ENCODE measurements around the gene SBF2. TPM values are rescaled to one million over a fixed set of nuclear protein-coding genes. Genes with fewer than 3 reads are reported as not detected.

SBF2 gene
- total RNA-seq, 4 donors from 2014 or later, result 44.6 to 59.4 (median 53.4) TPM

DNA sequence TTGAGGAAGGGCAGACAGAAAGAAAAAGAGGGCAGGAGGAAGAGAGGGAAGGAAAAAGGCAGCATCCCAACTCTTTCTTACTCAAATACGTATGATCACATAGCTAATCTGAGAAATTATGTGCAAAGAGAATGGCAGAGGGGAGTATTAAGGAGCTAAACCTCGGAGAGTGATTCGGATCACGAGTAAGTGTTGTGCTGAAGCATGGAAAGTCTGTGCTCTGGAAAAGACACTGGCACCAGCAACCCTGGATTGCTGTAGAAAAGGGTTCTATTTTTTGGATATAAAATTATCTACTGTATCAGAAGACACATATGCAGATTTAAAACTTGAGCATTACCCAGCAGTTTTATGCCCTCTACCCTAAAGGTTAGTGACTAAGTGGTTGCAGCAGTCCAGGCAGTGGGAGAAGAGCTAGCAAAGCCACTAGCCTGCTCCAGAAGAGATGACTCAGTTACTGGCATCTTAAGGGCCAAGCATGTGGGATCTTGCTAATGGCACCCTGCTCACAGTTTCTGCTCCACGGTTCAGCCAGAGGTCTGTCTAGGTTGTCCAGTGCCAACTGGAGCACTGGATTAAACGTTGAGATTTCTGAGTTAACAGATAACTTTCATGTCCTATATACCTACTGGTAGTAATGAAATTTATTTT lies 478.4 kb downstream of the SBF2 start:
- Histone ChIP-seq H3K9me3 (no peaks in the 10 kb centered on the region), H3K4me1 (peaks cover 4 to 6% (median 6%) of the 10 kb centered on the region in 4 donors), H3K4me3 (no peak overlapping the region), H3K27ac (replicated peaks in 1 of 4) (no peak overlapping the region), H3K36me3 (peaks cover 0 to 47% (median 19%) of the 10 kb centered on the region in 4 donors), H3K27me3 (no peaks in the 10 kb centered on the region)
- no peak for TF ChIP-seq POLR2AphosphoS5 (IDR thresholded peaks at IDR 0.05)
- TF ChIP-seq EP300 (IDR thresholded peaks at IDR 0.05), result no peak
- TF ChIP-seq, protein P1, sequence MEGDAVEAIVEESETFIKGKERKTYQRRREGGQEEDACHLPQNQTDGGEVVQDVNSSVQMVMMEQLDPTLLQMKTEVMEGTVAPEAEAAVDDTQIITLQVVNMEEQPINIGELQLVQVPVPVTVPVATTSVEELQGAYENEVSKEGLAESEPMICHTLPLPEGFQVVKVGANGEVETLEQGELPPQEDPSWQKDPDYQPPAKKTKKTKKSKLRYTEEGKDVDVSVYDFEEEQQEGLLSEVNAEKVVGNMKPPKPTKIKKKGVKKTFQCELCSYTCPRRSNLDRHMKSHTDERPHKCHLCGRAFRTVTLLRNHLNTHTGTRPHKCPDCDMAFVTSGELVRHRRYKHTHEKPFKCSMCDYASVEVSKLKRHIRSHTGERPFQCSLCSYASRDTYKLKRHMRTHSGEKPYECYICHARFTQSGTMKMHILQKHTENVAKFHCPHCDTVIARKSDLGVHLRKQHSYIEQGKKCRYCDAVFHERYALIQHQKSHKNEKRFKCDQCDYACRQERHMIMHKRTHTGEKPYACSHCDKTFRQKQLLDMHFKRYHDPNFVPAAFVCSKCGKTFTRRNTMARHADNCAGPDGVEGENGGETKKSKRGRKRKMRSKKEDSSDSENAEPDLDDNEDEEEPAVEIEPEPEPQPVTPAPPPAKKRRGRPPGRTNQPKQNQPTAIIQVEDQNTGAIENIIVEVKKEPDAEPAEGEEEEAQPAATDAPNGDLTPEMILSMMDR (IDR thresholded peaks at IDR 0.05), result no peak
- no peak for TF ChIP-seq POLR2A (IDR thresholded peaks at IDR 0.05; ENCODE audit: low read depth)
- DNase-seq (ENCODE audit: extremely low spot score), result no peak
- WGBS, result 76% methylated on average over 6 of the region's 6 CpGs
- intact Hi-C loops (cut with DNase I), result no loop called here

DNA sequence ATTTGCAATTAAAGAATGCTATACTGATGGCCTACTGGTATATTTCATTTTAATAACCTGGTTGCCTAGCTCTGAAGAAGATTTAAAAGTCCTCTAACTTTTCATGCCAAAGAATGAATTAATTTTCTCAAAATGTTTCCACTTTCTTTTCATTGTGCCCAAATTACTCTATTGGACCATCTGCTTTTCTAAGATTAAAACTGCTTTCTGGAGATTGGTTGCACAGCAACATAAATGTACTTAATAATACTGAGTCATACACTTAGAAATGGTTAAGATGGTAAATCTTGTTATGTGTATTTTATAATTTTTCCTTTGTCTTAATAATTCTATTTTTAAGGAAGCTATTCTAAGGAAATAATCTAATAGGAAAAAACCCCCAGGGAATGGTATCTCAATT lies 479.9 kb downstream of the SBF2 start:
- H3K27me3 ChIP-seq, result no peaks in the 10 kb centered on the region
- DNase-seq (ENCODE audit: extremely low spot score), result no peak
- H3K27ac ChIP-seq (replicated peaks in 1 of 4), result no peak overlapping the region
- H3K36me3 ChIP-seq, result peaks cover 0 to 46% (median 20%) of the 10 kb centered on the region in 4 donors
- H3K4me3 ChIP-seq, result no peak overlapping the region
- no peaks in the 10 kb centered on the region for H3K9me3 ChIP-seq
- no peak for TF ChIP-seq POLR2AphosphoS5 (IDR thresholded peaks at IDR 0.05)
- no peak for TF ChIP-seq POLR2A (IDR thresholded peaks at IDR 0.05; ENCODE audit: low read depth)
- no peak for TF ChIP-seq EP300 (IDR thresholded peaks at IDR 0.05)
- TF ChIP-seq, protein P1 (IDR thresholded peaks at IDR 0.05), result no peak
- intact Hi-C loops (cut with DNase I), result no loop called here
- H3K4me1 ChIP-seq, result no peaks in the 10 kb centered on the region

DNA sequence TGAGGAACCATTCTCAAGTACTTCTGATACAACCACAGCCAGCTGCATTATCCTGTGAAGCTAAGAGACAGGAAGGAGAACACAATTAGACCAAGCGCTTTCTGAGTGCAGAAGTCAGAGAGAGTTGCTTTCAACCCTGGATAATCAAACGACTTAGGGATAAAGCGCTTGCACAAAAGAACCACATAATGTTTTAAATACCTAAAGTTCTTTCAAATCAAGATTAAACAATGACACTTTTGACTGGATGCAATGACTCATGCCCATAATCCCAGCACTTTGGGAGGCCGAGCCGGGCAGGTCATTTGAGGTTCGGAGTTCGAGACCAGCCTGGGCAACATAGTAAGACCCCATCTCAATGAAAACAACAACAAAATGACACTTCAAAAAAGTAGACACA lies 485.1 kb downstream of the SBF2 start:
- DNase-seq (ENCODE audit: extremely low spot score), result no peak
- H3K27me3 ChIP-seq, result no peaks in the 10 kb centered on the region
- no peak overlapping the region for H3K27ac ChIP-seq (replicated peaks in 1 of 4)
- intact Hi-C loops (cut with DNase I), result no loop called here
- no peak overlapping the region for H3K4me3 ChIP-seq
- peaks cover 0 to 60% (median 37%) of the 10 kb centered on the region in 4 donors for H3K36me3 ChIP-seq
- H3K4me1 ChIP-seq, result peaks cover 7 to 13% (median 12%) of the 10 kb centered on the region in 4 donors
- 90% methylated on average over 7 of the region's 7 CpGs for WGBS
- TF ChIP-seq EP300 (IDR thresholded peaks at IDR 0.05) (no peak), POLR2A (IDR thresholded peaks at IDR 0.05; ENCODE audit: low read depth) (no peak), POLR2AphosphoS5 (IDR thresholded peaks at IDR 0.05) (no peak)
- TF ChIP-seq, protein P1 (IDR thresholded peaks at IDR 0.05), result no peak
- no peaks in the 10 kb centered on the region for H3K9me3 ChIP-seq

DNA sequence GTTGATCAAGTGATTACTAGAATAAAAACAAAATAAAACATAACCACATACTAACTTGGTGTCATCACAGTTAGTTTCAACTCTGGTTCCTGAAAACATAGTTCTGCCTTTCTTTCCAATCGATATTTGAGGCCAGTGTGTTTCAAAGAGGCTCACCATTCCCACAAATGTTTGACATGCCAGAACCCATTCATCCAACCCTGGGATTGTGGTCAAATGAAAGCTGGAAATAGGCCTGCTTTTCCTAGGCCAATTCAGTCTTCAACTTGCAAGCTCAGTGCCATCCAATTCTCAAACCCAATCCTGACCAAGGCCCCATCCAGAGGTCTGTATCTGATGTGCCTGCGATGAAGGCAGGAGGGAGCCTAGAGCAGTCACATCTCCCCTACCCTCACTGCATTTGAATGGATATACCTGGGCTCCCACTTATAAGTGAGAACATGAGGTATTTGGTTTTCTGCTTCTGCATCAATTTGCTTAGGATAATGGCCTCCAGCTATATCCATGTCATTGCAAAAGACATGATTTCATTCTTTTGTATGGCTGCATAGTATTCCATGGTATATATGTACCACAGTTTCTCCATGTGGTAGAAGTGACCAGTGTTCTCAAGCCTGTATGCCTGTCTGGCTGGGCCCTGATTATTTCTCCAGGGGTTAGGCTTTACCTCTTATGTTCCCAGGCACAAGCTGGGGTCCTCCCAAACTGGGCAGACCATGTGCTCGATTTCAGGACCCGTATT lies 486.9 kb downstream of the SBF2 start:
- intact Hi-C loops (cut with DNase I), result no loop called here
- H3K27ac ChIP-seq (replicated peaks in 1 of 4), result no peak overlapping the region
- TF ChIP-seq POLR2A (IDR thresholded peaks at IDR 0.05; ENCODE audit: low read depth), result no peak
- TF ChIP-seq POLR2AphosphoS5 (IDR thresholded peaks at IDR 0.05), result no peak
- no peak for TF ChIP-seq EP300 (IDR thresholded peaks at IDR 0.05)
- TF ChIP-seq, protein P1 (IDR thresholded peaks at IDR 0.05), result no peak
- no peak overlapping the region for H3K4me3 ChIP-seq
- H3K36me3 ChIP-seq, result peaks cover 0 to 46% (median 29%) of the 10 kb centered on the region in 4 donors
- 91% methylated on average over 4 of the region's 4 CpGs for WGBS
- DNase-seq (ENCODE audit: extremely low spot score), result no peak
- H3K9me3 ChIP-seq, result no peaks in the 10 kb centered on the region
- peaks cover 24 to 32% (median 30%) of the 10 kb centered on the region in 4 donors for H3K4me1 ChIP-seq
- no peaks in the 10 kb centered on the region for H3K27me3 ChIP-seq
